Gastroesophageal sphincter (tissue), 4 donors: ENCODE data around the gene EVC. TPM values are rescaled to one million over a fixed set of nuclear protein-coding genes. Genes with fewer than 3 reads are reported as not detected.

ENCODE experiments used
- ATAC-seq: fragments of 150-250 bp; one replicate; pipeline ENCODE4 v1.9.1; 2016; ENCODE audit warnings: mild to moderate bottlenecking, moderate library complexity
- H3K27ac ChIP-seq, 4 donors: fragments of 200-600 bp; sonication (generic) in 3 of 4; 1 replicate in 3 of 4; 2 replicates in 1 of 4; pipeline ENCODE4 v1.5.1; 2016 to 2019
- H3K27me3 ChIP-seq: fragments of 200-600 bp; sonication (generic); one replicate; pipeline ENCODE4 v1.5.1; 2019
- H3K36me3 ChIP-seq, 2 donors: fragments of 200-600 bp; sonication (generic); one replicate each; pipeline ENCODE4 v1.5.1; 2019; ENCODE audit warnings: control low read depth in 1 of 2
- H3K4me1 ChIP-seq, 3 donors: fragments of 200-600 bp; sonication (generic); 1 replicate in 2 of 3; 2 replicates in 1 of 3; pipeline ENCODE4 v1.5.1; 2016 to 2019; ENCODE audit warnings: control low read depth in 2 of 3
- H3K4me3 ChIP-seq, 2 donors: fragments of 200-600 bp; sonication (generic); one replicate each; pipeline ENCODE4 v1.5.1; 2019; ENCODE audit warnings: mild to moderate bottlenecking in 1 of 2, moderate library complexity in 1 of 2
- H3K9me3 ChIP-seq, 3 donors: fragments of 200-600 bp; sonication (generic); one replicate each; pipeline ENCODE4 v1.5.1; 2017 to 2019; ENCODE audit warnings: control low read depth in 2 of 3
- EP300 ChIP-seq: sonication (generic); formaldehyde crosslinking; IDR thresholded peaks from one replicate; pipeline ENCODE4 v1.6.1; 2017; ENCODE audit warnings: antibody characterized with exemption, mild to moderate bottlenecking
- POLR2A ChIP-seq, 2 donors: fragments of 450-650 bp; IDR thresholded peaks; one replicate each; pipeline ENCODE4 v1.6.1; 2017; ENCODE audit warnings: antibody characterized with exemption in 2 of 2, mild to moderate bottlenecking in 2 of 2, moderate library complexity in 1 of 2
- POLR2AphosphoS5 ChIP-seq: sonication (generic); formaldehyde crosslinking; IDR thresholded peaks from one replicate; pipeline ENCODE4 v1.6.1; 2017; ENCODE audit warnings: antibody characterized with exemption
- WGBS, 2 donors: methylation state at CpG; one replicate each; pipeline ENCODE4 v1.1.5; 2018; ENCODE audit warnings: low coverage in 1 of 2; 5-methylcytosine and 5-hydroxymethylcytosine counted together
- total RNA-seq, 4 donors: library from RNA; depleted of rRNA; stranded (reverse); fragments of >200 nt; gene quantifications; one replicate each; pipeline ENCODE4 v1.1.0, GENCODE V29; 2016
- TF ChIP-seq, protein P1 (sequence below), 4 experiments: fragments of 200-600 bp in 2 of 4; fragments of 450-650 bp in 2 of 4; sonication (generic) in 1 of 4; IDR thresholded peaks; one replicate each; pipeline ENCODE4 v1.5.1; 2017 to 2019; ENCODE audit warnings: antibody characterized with exemption in 4 of 4, mild to moderate bottlenecking in 2 of 4, moderate library complexity in 2 of 4

EVC gene
- total RNA-seq, 4 donors from 2014 or later = 17.8 to 53.7 (median 38.1) TPM

DNA sequence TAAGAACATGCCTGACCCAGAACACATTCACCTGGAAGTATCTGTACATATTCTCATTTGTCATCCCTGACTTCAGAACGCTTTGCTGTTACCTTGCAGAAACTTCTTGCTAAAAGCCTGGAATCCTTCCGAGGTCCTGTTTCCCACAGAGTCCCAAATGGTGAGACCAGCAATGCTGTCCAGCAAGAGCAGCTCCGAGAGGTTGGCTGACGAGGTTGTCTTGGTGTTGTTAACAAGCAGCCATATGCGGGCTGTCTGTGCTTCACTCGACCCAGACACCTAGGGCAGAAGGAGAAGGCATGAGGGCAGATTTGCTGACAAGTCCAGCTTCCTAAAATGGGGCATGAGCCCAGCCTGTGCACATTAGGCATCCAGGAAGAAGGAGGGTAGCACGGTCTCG, 21.9 kb upstream of the EVC start:
- peaks cover 0 to 96% of the 10 kb centered on the region in 2 donors for H3K36me3 ChIP-seq
- WGBS, 2 donors = 67 to 83% methylated on average over 1 to 4 of the region's 8 CpGs
- TF ChIP-seq POLR2A (IDR thresholded peaks at IDR 0.05) (no peak), EP300 (no peak), POLR2AphosphoS5 (no peak)
- TF ChIP-seq, protein P1, sequence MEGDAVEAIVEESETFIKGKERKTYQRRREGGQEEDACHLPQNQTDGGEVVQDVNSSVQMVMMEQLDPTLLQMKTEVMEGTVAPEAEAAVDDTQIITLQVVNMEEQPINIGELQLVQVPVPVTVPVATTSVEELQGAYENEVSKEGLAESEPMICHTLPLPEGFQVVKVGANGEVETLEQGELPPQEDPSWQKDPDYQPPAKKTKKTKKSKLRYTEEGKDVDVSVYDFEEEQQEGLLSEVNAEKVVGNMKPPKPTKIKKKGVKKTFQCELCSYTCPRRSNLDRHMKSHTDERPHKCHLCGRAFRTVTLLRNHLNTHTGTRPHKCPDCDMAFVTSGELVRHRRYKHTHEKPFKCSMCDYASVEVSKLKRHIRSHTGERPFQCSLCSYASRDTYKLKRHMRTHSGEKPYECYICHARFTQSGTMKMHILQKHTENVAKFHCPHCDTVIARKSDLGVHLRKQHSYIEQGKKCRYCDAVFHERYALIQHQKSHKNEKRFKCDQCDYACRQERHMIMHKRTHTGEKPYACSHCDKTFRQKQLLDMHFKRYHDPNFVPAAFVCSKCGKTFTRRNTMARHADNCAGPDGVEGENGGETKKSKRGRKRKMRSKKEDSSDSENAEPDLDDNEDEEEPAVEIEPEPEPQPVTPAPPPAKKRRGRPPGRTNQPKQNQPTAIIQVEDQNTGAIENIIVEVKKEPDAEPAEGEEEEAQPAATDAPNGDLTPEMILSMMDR (IDR thresholded peaks at IDR 0.05) = no peak
- no peak for ATAC-seq
- H3K27me3 ChIP-seq = no peaks in the 10 kb centered on the region
- no peak overlapping the region for H3K27ac ChIP-seq
- H3K4me1 ChIP-seq = no peaks in the 10 kb centered on the region
- peaks cover 0 to 7% (median 0%) of the 10 kb centered on the region in 3 donors for H3K9me3 ChIP-seq
- no peak overlapping the region for H3K4me3 ChIP-seq

DNA sequence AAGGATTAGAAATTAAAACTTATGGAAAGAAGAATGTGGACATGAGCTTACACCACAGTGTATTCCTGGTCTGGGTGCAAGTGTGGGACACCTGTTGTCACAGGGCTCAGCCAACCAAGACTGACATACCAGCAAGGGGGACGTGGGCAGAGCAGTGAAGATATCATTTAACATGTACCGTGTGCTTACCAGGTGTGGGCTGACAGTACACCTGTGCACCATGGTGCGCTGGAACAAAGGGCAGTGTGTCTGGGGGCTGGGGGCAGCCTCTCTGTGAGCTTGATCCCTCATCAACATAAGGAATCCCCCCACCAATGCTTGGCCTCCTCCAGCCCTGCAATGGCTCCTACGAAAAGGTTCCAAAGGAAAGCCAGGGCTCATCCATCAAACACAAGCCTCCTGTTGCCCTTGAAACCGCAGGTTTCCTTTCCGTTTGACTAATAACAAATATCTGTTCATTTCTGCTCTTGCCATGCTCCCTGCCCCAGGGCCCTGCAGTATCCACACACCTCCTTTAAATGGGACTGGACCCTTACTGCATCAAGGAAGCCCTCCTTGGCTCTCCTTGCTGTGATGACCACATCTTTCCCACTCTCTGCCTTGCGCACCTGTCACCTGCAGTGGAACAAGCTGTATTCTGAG, 19.4 kb upstream of the EVC start:
- ATAC-seq = no peak
- no peak overlapping the region for H3K4me3 ChIP-seq

DNA sequence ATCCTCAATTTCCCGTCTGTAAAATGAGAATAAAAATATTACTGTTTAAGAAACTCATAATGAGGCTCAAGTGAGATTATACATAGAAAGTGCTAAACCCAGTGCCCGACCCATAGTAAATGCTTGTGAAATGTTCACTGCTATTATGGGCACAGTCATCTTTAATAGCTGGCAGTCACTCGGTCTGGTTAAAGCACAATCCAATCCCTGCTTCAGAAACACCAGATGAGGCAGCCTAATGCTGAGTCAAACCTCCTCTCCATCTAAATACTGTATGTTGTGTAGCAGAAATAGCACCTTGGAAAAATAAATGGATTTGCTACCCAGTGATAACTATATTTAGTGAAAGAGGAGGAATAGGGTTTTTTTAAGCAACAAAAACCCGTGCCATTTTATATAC, 17.1 kb upstream of the EVC start:
- no peaks in the 10 kb centered on the region for H3K4me1 ChIP-seq
- no peak overlapping the region for H3K4me3 ChIP-seq
- no peaks in the 10 kb centered on the region for H3K27me3 ChIP-seq
- H3K27ac ChIP-seq = no peak overlapping the region
- WGBS, 2 donors = 77 to 79% methylated on average over 4 of the region's 4 CpGs
- ATAC-seq = no peak
- TF ChIP-seq POLR2AphosphoS5 (no peak), POLR2A (IDR thresholded peaks at IDR 0.05) (no peak), EP300 (no peak)
- TF ChIP-seq, protein P1 (IDR thresholded peaks at IDR 0.05) = no peak
- peaks cover 0 to 92% of the 10 kb centered on the region in 2 donors for H3K36me3 ChIP-seq
- no peaks in the 10 kb centered on the region for H3K9me3 ChIP-seq

More for the DNA sequence above, 19.4 kb upstream of the EVC start:
- H3K27ac ChIP-seq = no peak overlapping the region
- no peaks in the 10 kb centered on the region for H3K4me1 ChIP-seq
- H3K9me3 ChIP-seq = no peaks in the 10 kb centered on the region
- H3K36me3 ChIP-seq = peaks cover 0 to 96% of the 10 kb centered on the region in 2 donors
- H3K27me3 ChIP-seq = no peaks in the 10 kb centered on the region
- 84 to 87% methylated on average over 4 to 6 of the region's 7 CpGs for WGBS, 2 donors
- TF ChIP-seq POLR2A (IDR thresholded peaks at IDR 0.05) (no peak), POLR2AphosphoS5 (no peak), EP300 (no peak)
- TF ChIP-seq, protein P1 (IDR thresholded peaks at IDR 0.05) = no peak

DNA sequence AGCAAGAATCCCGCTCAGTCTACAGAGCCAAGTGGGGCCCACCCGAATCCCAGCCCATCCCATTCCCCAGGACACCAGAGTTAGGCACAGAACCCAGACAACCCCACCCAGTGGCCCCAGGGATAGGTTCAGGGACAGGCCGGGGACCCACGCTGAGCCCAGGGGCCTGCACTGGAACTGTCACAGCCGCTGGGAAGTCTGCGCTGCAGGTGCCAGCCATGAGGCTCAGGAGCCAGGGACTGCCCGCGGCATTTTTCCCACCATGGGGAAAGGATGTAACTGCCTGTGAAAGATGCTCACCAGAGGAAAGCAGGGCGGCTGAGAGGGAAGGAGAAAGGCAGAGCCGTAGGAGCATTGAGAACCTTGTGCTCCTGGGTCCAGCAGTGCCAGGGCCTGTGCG, 14.7 kb upstream of the EVC start:
- Histone ChIP-seq H3K36me3 (peaks cover 0 to 71% of the 10 kb centered on the region in 2 donors), H3K27ac (no peak overlapping the region)

More for the DNA sequence above, 14.7 kb upstream of the EVC start:
- WGBS, 2 donors = 100% methylated on average over 1 of the region's 11 CpGs; no CpG with 5 or more reads in 1 of the 2 donors
- Histone ChIP-seq H3K27me3 (no peaks in the 10 kb centered on the region), H3K4me3 (no peak overlapping the region), H3K9me3 (no peaks in the 10 kb centered on the region), H3K4me1 (no peaks in the 10 kb centered on the region)
- no peak for ATAC-seq
- TF ChIP-seq, protein P1 (IDR thresholded peaks at IDR 0.05) = no peak
- TF ChIP-seq EP300 (no peak), POLR2AphosphoS5 (no peak), POLR2A (IDR thresholded peaks at IDR 0.05) (no peak)
